Colonic mucosa (tissue), 4 donors: ENCODE data around the gene AUH. TPM values are rescaled to one million over a fixed set of nuclear protein-coding genes. Genes with fewer than 3 reads are reported as not detected.
"Not testable (repeated sequence)": the region's sequence is repeated elsewhere in the genome, so short reads cannot be mapped to it uniquely, and the experiment has no call there.

Source experiments
- DNase-seq: peaks from one replicate; pipeline ENCODE4 v3.0.0-alpha.2; 2020
- H3K27ac ChIP-seq: fragments of 200-600 bp; one replicate; pipeline ENCODE4 v1.8.0; 2021
- H3K27me3 ChIP-seq: fragments of 200-600 bp; one replicate; pipeline ENCODE4 v1.8.0; 2021
- H3K36me3 ChIP-seq: fragments of 200-600 bp; one replicate; pipeline ENCODE4 v1.8.0; 2021
- H3K4me1 ChIP-seq: fragments of 200-600 bp; one replicate; pipeline ENCODE4 v1.8.0; 2021; ENCODE audit warnings: mild to moderate bottlenecking
- H3K4me3 ChIP-seq: fragments of 200-600 bp; one replicate; pipeline ENCODE4 v1.8.0; 2021
- H3K9ac ChIP-seq, 2 donors: one replicate each; pipeline ENCODE4 v1.7.0; 2013; ENCODE audit warnings: control low read depth in 2 of 2, low read depth in 2 of 2, low read length in 2 of 2
- H3K9me3 ChIP-seq: fragments of 200-600 bp; one replicate; pipeline ENCODE4 v1.8.0; 2021
- intact Hi-C: fragments of 100-400 bp; cut with DNase I; formaldehyde crosslinking; loops from one replicate; pipeline ENCODE4 v1.14.1; 2022
- total RNA-seq, 2 donors: library from RNA; stranded (reverse); fragmentation: NEBNext Ultra II Directional in 1 of 2; extraction: Animal tissue kit (Norgen Biotek cat#: 25700) in 1 of 2; gene quantifications; one replicate each; pipeline ENCODE4 v1.2.1, GENCODE V29; 2021
- TF ChIP-seq, protein P1 (sequence below): fragments of 200-600 bp; IDR thresholded peaks from one replicate; pipeline ENCODE4 v1.8.0; 2022; ENCODE audit warnings: antibody characterized with exemption, mild to moderate bottlenecking
- donor health status: healthy.
- donor health status: DM: no; HTN: no; CAD: no.
- donor health status: DM: no; HTN: no; CAD: no.

The AUH gene
- total RNA-seq, 2 donors from 2014 or later = 21.5 to 47.6 TPM

DNA sequence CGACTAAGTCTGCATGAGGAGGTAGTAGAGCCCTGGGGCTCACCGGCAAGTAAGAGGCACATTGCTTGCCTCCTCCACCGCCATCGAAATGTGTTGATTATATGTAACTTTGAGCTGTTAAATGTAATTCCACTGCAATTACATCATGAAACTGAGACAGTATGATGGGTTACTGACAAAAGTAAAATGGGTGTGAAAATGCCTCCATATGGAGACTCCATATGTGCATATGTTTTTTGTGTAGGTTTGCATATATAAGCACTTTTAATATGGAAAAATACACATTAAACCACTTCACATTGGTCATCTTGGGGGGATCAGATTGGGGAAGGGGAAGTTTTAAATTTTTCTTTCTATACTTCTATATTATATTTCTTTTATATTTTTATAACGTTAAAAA lies 32.1 kb upstream of the AUH start:
- H3K4me3 ChIP-seq = no peak overlapping the region
- no peaks in the 10 kb centered on the region for H3K4me1 ChIP-seq
- intact Hi-C loops = no loop called here
- DNase-seq = no peak
- TF ChIP-seq, protein P1, sequence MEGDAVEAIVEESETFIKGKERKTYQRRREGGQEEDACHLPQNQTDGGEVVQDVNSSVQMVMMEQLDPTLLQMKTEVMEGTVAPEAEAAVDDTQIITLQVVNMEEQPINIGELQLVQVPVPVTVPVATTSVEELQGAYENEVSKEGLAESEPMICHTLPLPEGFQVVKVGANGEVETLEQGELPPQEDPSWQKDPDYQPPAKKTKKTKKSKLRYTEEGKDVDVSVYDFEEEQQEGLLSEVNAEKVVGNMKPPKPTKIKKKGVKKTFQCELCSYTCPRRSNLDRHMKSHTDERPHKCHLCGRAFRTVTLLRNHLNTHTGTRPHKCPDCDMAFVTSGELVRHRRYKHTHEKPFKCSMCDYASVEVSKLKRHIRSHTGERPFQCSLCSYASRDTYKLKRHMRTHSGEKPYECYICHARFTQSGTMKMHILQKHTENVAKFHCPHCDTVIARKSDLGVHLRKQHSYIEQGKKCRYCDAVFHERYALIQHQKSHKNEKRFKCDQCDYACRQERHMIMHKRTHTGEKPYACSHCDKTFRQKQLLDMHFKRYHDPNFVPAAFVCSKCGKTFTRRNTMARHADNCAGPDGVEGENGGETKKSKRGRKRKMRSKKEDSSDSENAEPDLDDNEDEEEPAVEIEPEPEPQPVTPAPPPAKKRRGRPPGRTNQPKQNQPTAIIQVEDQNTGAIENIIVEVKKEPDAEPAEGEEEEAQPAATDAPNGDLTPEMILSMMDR = no peak
- H3K27ac ChIP-seq = no peak overlapping the region
- H3K9ac ChIP-seq = no peak overlapping the region
- no peaks in the 10 kb centered on the region for H3K9me3 ChIP-seq
- no peaks in the 10 kb centered on the region for H3K27me3 ChIP-seq
- no peaks in the 10 kb centered on the region for H3K36me3 ChIP-seq

DNA sequence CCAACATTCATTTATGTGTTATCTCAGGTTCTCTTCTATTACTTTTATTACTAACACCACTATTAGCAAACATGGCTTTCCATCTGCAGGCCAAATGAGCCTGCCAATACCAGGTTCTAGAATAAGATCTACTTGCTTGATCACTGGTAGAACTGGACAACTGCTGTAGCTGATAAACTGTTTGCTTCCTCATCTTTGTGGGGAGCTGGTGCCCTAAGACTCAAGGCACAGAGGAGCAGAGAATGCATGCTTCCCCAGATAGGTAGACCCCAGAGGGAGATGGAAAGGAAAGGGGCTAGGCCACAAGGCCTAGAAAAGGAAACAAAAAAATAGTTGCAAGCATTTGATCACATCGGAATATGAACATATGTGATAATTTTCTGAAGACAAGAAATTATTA lies 30.7 kb upstream of the AUH start:
- TF ChIP-seq, protein P1 = no peak
- Histone ChIP-seq H3K27ac (no peak overlapping the region), H3K9me3 (no peaks in the 10 kb centered on the region), H3K4me3 (no peak overlapping the region), H3K27me3 (no peaks in the 10 kb centered on the region), H3K4me1 (no peaks in the 10 kb centered on the region), H3K9ac (no peak overlapping the region), H3K36me3 (no peaks in the 10 kb centered on the region)
- intact Hi-C loops = no loop called here
- DNase-seq = no peak

DNA sequence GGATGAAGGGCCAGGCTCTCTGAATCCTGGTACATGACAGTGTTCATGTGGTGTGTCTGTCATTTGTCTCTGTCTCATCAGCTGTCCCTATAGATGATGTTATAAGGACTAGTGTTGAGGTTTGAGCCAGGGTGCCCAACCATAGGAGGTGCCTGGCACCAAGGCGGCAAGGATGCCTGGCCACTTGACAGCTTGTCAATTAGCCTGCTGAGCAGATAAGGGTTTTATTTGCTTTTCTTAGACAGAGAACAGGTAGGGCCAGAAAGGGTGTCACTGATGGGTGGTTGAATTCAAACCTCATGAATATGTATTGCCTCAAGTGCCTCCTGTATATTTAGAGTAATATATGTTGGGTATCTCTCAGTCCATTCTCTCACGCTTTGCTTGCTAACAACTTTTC lies 30.1 kb upstream of the AUH start:
- TF ChIP-seq, protein P1 = no peak
- DNase-seq = no peak
- no peak overlapping the region for H3K9ac ChIP-seq

DNA sequence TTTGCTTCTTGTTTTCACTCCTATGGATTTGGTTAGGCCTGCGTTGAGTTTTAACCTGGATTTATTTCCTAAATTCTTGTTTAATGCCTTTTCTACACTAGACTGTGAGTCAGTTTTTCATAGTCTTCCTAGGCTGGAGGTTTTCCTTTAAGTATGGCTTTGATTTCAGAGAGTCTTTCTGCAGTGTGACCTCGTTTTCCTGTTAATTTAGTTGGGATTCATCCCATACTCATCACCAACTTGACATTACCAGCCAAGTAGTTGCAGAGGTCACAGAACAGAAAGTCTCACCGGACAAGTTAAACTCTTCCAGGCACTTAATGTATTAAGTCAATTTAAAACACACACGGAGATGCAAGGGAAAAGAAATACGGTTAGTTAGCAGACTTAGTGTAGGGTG lies 29.7 kb upstream of the AUH start:
- TF ChIP-seq, protein P1 = no peak
- intact Hi-C loops = no loop called here
- Histone ChIP-seq H3K4me3 (no peak overlapping the region), H3K36me3 (no peaks in the 10 kb centered on the region), H3K9ac (no peak overlapping the region), H3K27ac (no peak overlapping the region), H3K27me3 (no peaks in the 10 kb centered on the region), H3K9me3 (no peaks in the 10 kb centered on the region), H3K4me1 (no peaks in the 10 kb centered on the region)
- DNase-seq = no peak

More for the DNA sequence above, 30.1 kb upstream of the AUH start:
- Histone ChIP-seq H3K27ac (no peak overlapping the region), H3K36me3 (no peaks in the 10 kb centered on the region), H3K4me1 (no peaks in the 10 kb centered on the region), H3K9me3 (no peaks in the 10 kb centered on the region), H3K4me3 (no peak overlapping the region), H3K27me3 (no peaks in the 10 kb centered on the region)
- intact Hi-C loops = no loop called here

DNA sequence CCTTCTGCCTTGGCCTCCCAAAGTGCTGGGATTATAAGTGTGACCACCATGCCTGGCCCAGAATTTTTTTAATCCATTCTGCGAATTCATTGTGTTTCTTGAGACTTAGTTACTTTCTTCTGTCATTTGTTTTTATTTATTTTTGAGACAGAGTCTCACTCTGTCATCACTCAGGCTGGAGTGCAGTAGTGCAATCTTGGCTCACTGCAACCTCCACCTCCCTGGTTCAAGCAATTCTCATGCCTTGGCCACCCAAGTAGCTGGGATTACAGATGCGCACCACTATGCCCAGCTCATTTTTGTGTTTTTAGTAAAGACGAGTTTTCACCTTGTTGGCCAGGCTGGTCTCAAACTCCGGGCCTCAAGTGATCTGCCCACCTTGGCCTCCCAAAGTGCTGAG lies 28.0 kb upstream of the AUH start:
- intact Hi-C loops, H3K4me3 ChIP-seq, DNase-seq, H3K9me3 ChIP-seq, H3K9ac ChIP-seq, H3K36me3 ChIP-seq, H3K27me3 ChIP-seq, H3K4me1 ChIP-seq, H3K27ac ChIP-seq: not testable (repeated sequence)

DNA sequence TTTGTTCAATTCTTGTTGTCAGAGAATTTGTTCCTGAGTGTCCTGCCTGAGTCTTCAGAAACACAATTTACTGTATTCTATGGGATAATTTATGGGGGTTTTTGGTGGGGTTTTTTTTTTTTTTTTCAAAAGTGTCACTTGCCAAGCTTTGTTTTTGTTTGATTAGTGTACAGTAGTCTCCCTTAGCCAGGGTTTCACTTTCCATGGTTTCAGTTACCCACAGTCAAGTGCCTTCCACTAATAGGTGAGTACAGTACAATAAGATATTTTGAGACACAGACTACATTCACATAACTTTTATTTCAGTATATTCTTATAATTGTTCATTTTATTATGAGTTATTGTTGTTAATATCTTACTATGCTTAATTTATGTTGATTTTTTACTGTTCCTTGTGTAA lies 25.0 kb upstream of the AUH start:
- no peaks in the 10 kb centered on the region for H3K36me3 ChIP-seq
- no peak overlapping the region for H3K9ac ChIP-seq
- H3K27me3 ChIP-seq = no peaks in the 10 kb centered on the region
- intact Hi-C loops = no loop called here
- no peak for DNase-seq
- H3K27ac ChIP-seq = no peak overlapping the region
- no peaks in the 10 kb centered on the region for H3K9me3 ChIP-seq
- H3K4me3 ChIP-seq = no peak overlapping the region
- H3K4me1 ChIP-seq = no peaks in the 10 kb centered on the region
- TF ChIP-seq, protein P1 = no peak
